Measurements from ENCODE around the gene C12orf75. TPM values are rescaled to one million over a fixed set of nuclear protein-coding genes. Genes with fewer than 3 reads are reported as not detected.
A peak's percentile ranks its signal among the peaks of the same experiment; 100 is the strongest.

C12orf75 gene
- total RNA-seq, 1 donor from 2014 or later: 163 TPM

DNA sequence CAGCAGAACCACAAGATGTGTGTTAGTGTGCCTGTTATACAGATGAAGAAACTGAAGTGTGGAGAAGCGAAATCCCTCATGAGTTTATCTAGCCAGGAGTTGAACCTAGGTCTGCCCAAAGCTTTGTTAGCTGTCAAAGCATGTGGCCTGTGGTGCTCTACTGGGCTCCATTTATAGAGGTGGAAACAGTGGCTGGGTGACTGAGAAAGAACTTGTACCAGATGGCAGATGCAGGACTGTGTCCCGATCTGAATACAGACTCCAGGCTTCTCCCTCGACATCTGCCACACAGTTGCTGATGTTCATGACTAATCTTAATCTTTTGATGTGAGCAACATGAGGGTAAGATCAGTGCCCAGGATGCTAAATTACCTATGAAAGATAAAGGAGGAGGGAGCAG is 89.1 kb downstream of the C12orf75 start:
- peaks cover 4% of the 10 kb centered on the region for H3K9me3 Mint-ChIP-seq (ENCODE audit: unreplicated experiment)
- Histone ChIP-seq H4K20me1 (ENCODE audit: insufficient read depth, low read length) (no peaks in the 10 kb centered on the region), H3K27ac (ENCODE audit: low read depth, low read length) (peak overlapping the region; percentile 7), H3K36me3 (ENCODE audit: insufficient read depth, low read length) (no peaks in the 10 kb centered on the region), H3K4me1 (ENCODE audit: insufficient read depth, low read length) (peaks cover 18% of the 10 kb centered on the region), H3K9me3 (ENCODE audit: insufficient read depth, low read depth, low read length) (no peaks in the 10 kb centered on the region), H3K27me3 (ENCODE audit: insufficient read depth, low read length) (no peaks in the 10 kb centered on the region), H3K4me3 (ENCODE audit: insufficient read depth, low read depth, low read length) (no peak overlapping the region), H3K79me2 (ENCODE audit: insufficient read depth, low read length) (no peaks in the 10 kb centered on the region), H3K9ac (ENCODE audit: low read length) (peak overlapping the region; percentile 29), H2AFZ (ENCODE audit: low read depth, low read length) (no peak overlapping the region), H3K4me2 (ENCODE audit: low read length) (no peak overlapping the region)
- TF ChIP-seq EZH2 (IDR thresholded peaks at IDR 0.05; ENCODE audit: insufficient read depth, low read length): no peak
- TF ChIP-seq, protein P1, sequence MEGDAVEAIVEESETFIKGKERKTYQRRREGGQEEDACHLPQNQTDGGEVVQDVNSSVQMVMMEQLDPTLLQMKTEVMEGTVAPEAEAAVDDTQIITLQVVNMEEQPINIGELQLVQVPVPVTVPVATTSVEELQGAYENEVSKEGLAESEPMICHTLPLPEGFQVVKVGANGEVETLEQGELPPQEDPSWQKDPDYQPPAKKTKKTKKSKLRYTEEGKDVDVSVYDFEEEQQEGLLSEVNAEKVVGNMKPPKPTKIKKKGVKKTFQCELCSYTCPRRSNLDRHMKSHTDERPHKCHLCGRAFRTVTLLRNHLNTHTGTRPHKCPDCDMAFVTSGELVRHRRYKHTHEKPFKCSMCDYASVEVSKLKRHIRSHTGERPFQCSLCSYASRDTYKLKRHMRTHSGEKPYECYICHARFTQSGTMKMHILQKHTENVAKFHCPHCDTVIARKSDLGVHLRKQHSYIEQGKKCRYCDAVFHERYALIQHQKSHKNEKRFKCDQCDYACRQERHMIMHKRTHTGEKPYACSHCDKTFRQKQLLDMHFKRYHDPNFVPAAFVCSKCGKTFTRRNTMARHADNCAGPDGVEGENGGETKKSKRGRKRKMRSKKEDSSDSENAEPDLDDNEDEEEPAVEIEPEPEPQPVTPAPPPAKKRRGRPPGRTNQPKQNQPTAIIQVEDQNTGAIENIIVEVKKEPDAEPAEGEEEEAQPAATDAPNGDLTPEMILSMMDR (IDR thresholded peaks at IDR 0.05; ENCODE audit: insufficient read depth, low read depth, low read length): no peak
- no peak for FAIRE-seq
- H3K4me3 Mint-ChIP-seq (ENCODE audit: unreplicated experiment): no peak overlapping the region
- H3K27ac Mint-ChIP-seq (ENCODE audit: unreplicated experiment): peak overlapping the region; percentile 79
- no peaks in the 10 kb centered on the region for H3K27me3 Mint-ChIP-seq (ENCODE audit: low read depth, unreplicated experiment)
- DNase-seq (ENCODE audit: low read depth): no peak
- H3K4me1 Mint-ChIP-seq (ENCODE audit: low read depth, unreplicated experiment): peaks cover 41% of the 10 kb centered on the region
- no peaks in the 10 kb centered on the region for H3K36me3 Mint-ChIP-seq (ENCODE audit: low read depth, unreplicated experiment)

GRCh38 chr12:105420046-105420445 is 89.6 kb downstream of the C12orf75 start:
- no peak for TF ChIP-seq EZH2 (IDR thresholded peaks at IDR 0.05; ENCODE audit: insufficient read depth, low read length)
- TF ChIP-seq, protein P1 (IDR thresholded peaks at IDR 0.05; ENCODE audit: insufficient read depth, low read depth, low read length): no peak
- H3K27me3 Mint-ChIP-seq (ENCODE audit: low read depth, unreplicated experiment): no peaks in the 10 kb centered on the region
- peaks cover 4% of the 10 kb centered on the region for H3K9me3 Mint-ChIP-seq (ENCODE audit: unreplicated experiment)
- Histone ChIP-seq H3K4me3 (ENCODE audit: insufficient read depth, low read depth, low read length) (no peak overlapping the region), H3K27me3 (ENCODE audit: insufficient read depth, low read length) (no peaks in the 10 kb centered on the region), H3K79me2 (ENCODE audit: insufficient read depth, low read length) (no peaks in the 10 kb centered on the region), H3K4me1 (ENCODE audit: insufficient read depth, low read length) (peaks cover 18% of the 10 kb centered on the region), H3K36me3 (ENCODE audit: insufficient read depth, low read length) (no peaks in the 10 kb centered on the region), H2AFZ (ENCODE audit: low read depth, low read length) (no peak overlapping the region), H4K20me1 (ENCODE audit: insufficient read depth, low read length) (no peaks in the 10 kb centered on the region), H3K4me2 (ENCODE audit: low read length) (no peak overlapping the region), H3K27ac (ENCODE audit: low read depth, low read length) (no peak overlapping the region), H3K9me3 (ENCODE audit: insufficient read depth, low read depth, low read length) (no peaks in the 10 kb centered on the region), H3K9ac (ENCODE audit: low read length) (no peak overlapping the region)
- no peak for FAIRE-seq
- H3K4me1 Mint-ChIP-seq (ENCODE audit: low read depth, unreplicated experiment): peaks cover 41% of the 10 kb centered on the region
- H3K4me3 Mint-ChIP-seq (ENCODE audit: unreplicated experiment): no peak overlapping the region
- H3K27ac Mint-ChIP-seq (ENCODE audit: unreplicated experiment): peak overlapping the region; percentile 79
- no peaks in the 10 kb centered on the region for H3K36me3 Mint-ChIP-seq (ENCODE audit: low read depth, unreplicated experiment)
- no peak for DNase-seq (ENCODE audit: low read depth)

DNA sequence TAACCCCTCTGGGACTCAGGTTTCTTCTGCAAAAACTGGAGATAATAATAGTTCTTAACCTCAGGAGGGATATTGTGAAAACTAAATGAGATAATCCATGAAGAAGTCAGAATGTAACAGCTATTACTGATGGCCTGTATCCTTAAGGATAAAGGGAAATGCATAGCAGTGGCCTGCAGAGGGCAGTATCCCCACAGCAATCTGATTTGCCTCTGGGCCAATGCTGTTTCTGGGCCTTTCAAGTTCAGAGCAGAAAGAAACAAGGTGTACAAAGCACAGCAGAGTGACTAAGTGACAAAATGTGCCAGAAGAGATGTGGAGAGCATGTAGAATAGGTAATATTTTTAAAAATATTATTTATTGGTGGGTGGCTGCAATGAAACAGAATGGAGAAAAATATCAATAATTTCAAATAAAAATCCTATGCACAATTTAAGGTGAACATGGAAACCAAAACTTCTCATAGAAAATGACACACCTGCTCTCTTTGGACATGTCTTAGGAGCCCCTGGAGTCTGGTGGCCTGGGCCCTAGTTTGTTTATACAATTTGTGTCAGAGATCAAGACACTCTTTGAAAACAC is 90.3 kb downstream of the C12orf75 start:
- H3K36me3 Mint-ChIP-seq (ENCODE audit: low read depth, unreplicated experiment): no peaks in the 10 kb centered on the region
- peaks cover 41% of the 10 kb centered on the region for H3K4me1 Mint-ChIP-seq (ENCODE audit: low read depth, unreplicated experiment)
- H3K4me3 ChIP-seq (ENCODE audit: insufficient read depth, low read depth, low read length): no peak overlapping the region
- H2AFZ ChIP-seq (ENCODE audit: low read depth, low read length): no peak overlapping the region
- no peak overlapping the region for H3K4me2 ChIP-seq (ENCODE audit: low read length)
- H3K9me3 Mint-ChIP-seq (ENCODE audit: unreplicated experiment): peaks cover 4% of the 10 kb centered on the region
- H3K4me3 Mint-ChIP-seq (ENCODE audit: unreplicated experiment): no peak overlapping the region
- DNase-seq (ENCODE audit: low read depth) (peak; percentile 53), FAIRE-seq (peak; percentile 65)
- no peaks in the 10 kb centered on the region for H3K27me3 ChIP-seq (ENCODE audit: insufficient read depth, low read length)
- H3K27me3 Mint-ChIP-seq (ENCODE audit: low read depth, unreplicated experiment): no peaks in the 10 kb centered on the region
- no peak overlapping the region for H3K27ac Mint-ChIP-seq (ENCODE audit: unreplicated experiment)
- no peak overlapping the region for H3K27ac ChIP-seq (ENCODE audit: low read depth, low read length)
- no peaks in the 10 kb centered on the region for H3K36me3 ChIP-seq (ENCODE audit: insufficient read depth, low read length)
- H3K9ac ChIP-seq (ENCODE audit: low read length): no peak overlapping the region
- TF ChIP-seq, protein P1 (IDR thresholded peaks at IDR 0.05; ENCODE audit: insufficient read depth, low read depth, low read length): peak; percentile 99
- TF ChIP-seq EZH2 (IDR thresholded peaks at IDR 0.05; ENCODE audit: insufficient read depth, low read length): no peak
- peaks cover 18% of the 10 kb centered on the region for H3K4me1 ChIP-seq (ENCODE audit: insufficient read depth, low read length)
- no peaks in the 10 kb centered on the region for H3K79me2 ChIP-seq (ENCODE audit: insufficient read depth, low read length)
- no peaks in the 10 kb centered on the region for H3K9me3 ChIP-seq (ENCODE audit: insufficient read depth, low read depth, low read length)
- H4K20me1 ChIP-seq (ENCODE audit: insufficient read depth, low read length): no peaks in the 10 kb centered on the region

Data from astrocyte (in vitro differentiated cells and primary cell).